AG10803 (cell line): ENCODE data around the gene OR10A3.

Source experiments
- DNase-seq: peaks from one replicate; pipeline ENCODE4 v3.0.0; 2010; ENCODE audit warnings: low read depth
- H3K4me3 ChIP-seq: 2 replicates; pipeline ENCODE4 v1.5.1; 2011; ENCODE audit warnings: mild to moderate bottlenecking, low read length, control low read depth
- CTCF ChIP-seq: conservative IDR thresholded peaks from 2 replicates; pipeline ENCODE4 v1.5.1; 2011; ENCODE audit warnings: mild to moderate bottlenecking, low read length, control low read depth, inconsistent platforms

OR10A3 gene

GRCh38 chr11:7910286-7910788 is 31.2 kb downstream of the OR10A3 start:
- no peak overlapping the region for H3K4me3 ChIP-seq
- no peak for TF ChIP-seq CTCF
- no peak for DNase-seq

- no peak for DNase-seq
- no peak overlapping the region for H3K4me3 ChIP-seq
- TF ChIP-seq CTCF = no peak
Observed at GRCh38 chr11:7909585-7910285, 31.8 kb downstream of the OR10A3 start.

GRCh38 chr11:7907121-7907520 is 34.4 kb downstream of the OR10A3 start:
- DNase-seq = peak; percentile 82
- no peak for TF ChIP-seq CTCF
- H3K4me3 ChIP-seq = no peak overlapping the region

GRCh38 chr11:7906481-7906880 is 35.0 kb downstream of the OR10A3 start:
- no peak overlapping the region for H3K4me3 ChIP-seq
- no peak for DNase-seq
- no peak for TF ChIP-seq CTCF

- no peak overlapping the region for H3K4me3 ChIP-seq
- no peak for TF ChIP-seq CTCF
- no peak for DNase-seq
Observed at GRCh38 chr11:7905961-7906429, 35.5 kb downstream of the OR10A3 start.

GRCh38 chr11:7905549-7905948 is 36.0 kb downstream of the OR10A3 start:
- no peak for DNase-seq
- no peak overlapping the region for H3K4me3 ChIP-seq
- no peak for TF ChIP-seq CTCF

GRCh38 chr11:7904917-7905316 is 36.6 kb downstream of the OR10A3 start:
- peak; percentile 70 for DNase-seq
- no peak overlapping the region for H3K4me3 ChIP-seq
- TF ChIP-seq CTCF = peak; percentile 61
